Prostate gland (tissue), 2 donors: Measurements from ENCODE around the gene BANF1.

ENCODE experiments used
- POLR2A ChIP-seq: fragments of 450-650 bp; IDR thresholded peaks from one replicate; pipeline ENCODE4 v1.6.1; 2016; ENCODE audit warnings: antibody characterized with exemption, mild to moderate bottlenecking
- POLR2AphosphoS5 ChIP-seq: sonication (generic); formaldehyde crosslinking; IDR thresholded peaks from one replicate; pipeline ENCODE4 v1.6.1; 2017; ENCODE audit warnings: antibody characterized with exemption
- TF ChIP-seq, protein P1 (sequence below), 4 experiments: fragments of 200-600 bp in 2 of 4; fragments of 450-650 bp in 2 of 4; sonication (generic) in 2 of 4; IDR thresholded peaks; 1 replicate in 3 of 4; 2 replicates in 1 of 4; pipeline ENCODE4 v1.5.1; 2016 to 2019; ENCODE audit warnings: antibody characterized with exemption in 4 of 4, mild to moderate bottlenecking in 2 of 4, moderate library complexity in 2 of 4

DNA sequence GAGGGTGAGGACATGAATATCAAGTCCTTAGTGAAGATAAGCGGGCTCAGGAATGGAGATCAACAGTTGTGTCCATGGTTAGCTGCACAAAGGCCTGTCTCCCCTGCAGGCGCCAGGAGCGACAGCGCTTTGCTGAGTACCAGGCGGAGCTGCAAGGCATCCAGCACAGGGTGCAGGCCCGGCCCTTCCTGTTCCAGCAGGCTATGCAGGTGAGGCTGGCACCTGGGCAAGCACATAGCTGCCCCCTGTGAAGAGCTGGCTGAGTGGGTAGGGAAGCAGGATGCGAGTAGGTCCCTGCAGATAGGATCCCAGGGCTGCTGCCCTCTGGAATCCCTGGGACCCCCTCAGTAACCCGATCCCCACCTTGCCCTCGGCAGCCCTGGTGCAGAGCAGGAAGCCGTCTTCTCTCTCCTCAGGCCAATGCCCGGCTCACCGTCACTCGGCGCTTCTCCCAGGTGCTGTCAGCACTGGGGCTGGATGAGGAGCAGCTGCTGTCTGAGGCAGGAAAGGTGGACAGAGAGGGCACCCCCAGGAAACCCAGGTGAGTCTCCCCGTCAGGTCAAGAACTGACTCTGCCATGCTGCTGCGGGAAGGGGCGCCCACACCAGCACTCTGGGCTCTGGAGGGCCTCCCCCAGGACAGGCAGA lies 43.4 kb upstream of the BANF1 start:
- TF ChIP-seq, protein P1, sequence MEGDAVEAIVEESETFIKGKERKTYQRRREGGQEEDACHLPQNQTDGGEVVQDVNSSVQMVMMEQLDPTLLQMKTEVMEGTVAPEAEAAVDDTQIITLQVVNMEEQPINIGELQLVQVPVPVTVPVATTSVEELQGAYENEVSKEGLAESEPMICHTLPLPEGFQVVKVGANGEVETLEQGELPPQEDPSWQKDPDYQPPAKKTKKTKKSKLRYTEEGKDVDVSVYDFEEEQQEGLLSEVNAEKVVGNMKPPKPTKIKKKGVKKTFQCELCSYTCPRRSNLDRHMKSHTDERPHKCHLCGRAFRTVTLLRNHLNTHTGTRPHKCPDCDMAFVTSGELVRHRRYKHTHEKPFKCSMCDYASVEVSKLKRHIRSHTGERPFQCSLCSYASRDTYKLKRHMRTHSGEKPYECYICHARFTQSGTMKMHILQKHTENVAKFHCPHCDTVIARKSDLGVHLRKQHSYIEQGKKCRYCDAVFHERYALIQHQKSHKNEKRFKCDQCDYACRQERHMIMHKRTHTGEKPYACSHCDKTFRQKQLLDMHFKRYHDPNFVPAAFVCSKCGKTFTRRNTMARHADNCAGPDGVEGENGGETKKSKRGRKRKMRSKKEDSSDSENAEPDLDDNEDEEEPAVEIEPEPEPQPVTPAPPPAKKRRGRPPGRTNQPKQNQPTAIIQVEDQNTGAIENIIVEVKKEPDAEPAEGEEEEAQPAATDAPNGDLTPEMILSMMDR (IDR thresholded peaks at IDR 0.05): no peak
- no peak for TF ChIP-seq POLR2A
- no peak for TF ChIP-seq POLR2AphosphoS5
